Calu3 (cell line): ENCODE data around the gene FBXW7. TPM values are rescaled to one million over a fixed set of nuclear protein-coding genes. Genes with fewer than 3 reads are reported as not detected.

Experiments used
- BruUV-seq: library from RNA; stranded (reverse); fragments of 400-500 nt; replicated peaks from 2 replicates; lab custom pipeline; 2021; lab: Mats Ljungman, UMichigan
- CTCF ChIA-PET: fragments of 300-600 bp; sonication (Branson Sonifier 250); formaldehyde crosslinking; loops from one replicate; lab custom pipeline; 2022; ENCODE audit warnings: antibody characterized with exemption; lab: Charles Lee
- DNase-seq: peaks from one replicate; pipeline ENCODE4 v3.0.0; 2022
- H3K27ac Mint-ChIP-seq: one replicate; pipeline ENCODE4 v1.8.0; 2022; ENCODE audit warnings: mixed read lengths; ENCODE audit not compliant: unreplicated experiment
- H3K27me3 Mint-ChIP-seq: one replicate; pipeline ENCODE4 v1.8.0; 2022; ENCODE audit warnings: mixed read lengths; ENCODE audit not compliant: unreplicated experiment
- H3K36me3 Mint-ChIP-seq: one replicate; pipeline ENCODE4 v1.8.0; 2022; ENCODE audit warnings: mild to moderate bottlenecking, moderate library complexity, mixed read lengths; ENCODE audit not compliant: insufficient read depth, unreplicated experiment
- H3K4me1 Mint-ChIP-seq: one replicate; pipeline ENCODE4 v1.8.0; 2022; ENCODE audit warnings: mild to moderate bottlenecking, low read depth, mixed read lengths; ENCODE audit not compliant: unreplicated experiment
- H3K4me3 Mint-ChIP-seq: one replicate; pipeline ENCODE4 v1.8.0; 2022; ENCODE audit warnings: mild to moderate bottlenecking, low read depth, moderate library complexity, mixed read lengths; ENCODE audit not compliant: unreplicated experiment
- H3K9me3 Mint-ChIP-seq: one replicate; pipeline ENCODE4 v1.8.0; 2022; ENCODE audit warnings: low read depth, mixed read lengths; ENCODE audit not compliant: unreplicated experiment
- CTCF ChIP-seq: fragments of 200-600 bp; IDR thresholded peaks from one replicate; pipeline ENCODE4 v1.8.0; 2022; ENCODE audit warnings: antibody characterized with exemption; ENCODE audit not compliant: unreplicated experiment
- intact Hi-C: fragments of 100-400 bp; cut with micrococcal nuclease; formaldehyde crosslinking; loops from one replicate; pipeline ENCODE4 v1.10.0; 2022; ENCODE audit not compliant: unreplicated experiment
- total RNA-seq: library from RNA; stranded (reverse); gene quantifications from 2 replicates; pipeline ENCODE4 v1.2.3, GENCODE V29; 2022

Gene FBXW7
- total RNA-seq, 1 experiment from 2014 or later = 38.7 TPM

GRCh38 chr4:152499344-152499743, 36.5 kb downstream of the FBXW7 start:
- intact Hi-C loops = no loop called here
- no peaks in the 10 kb centered on the region for H3K36me3 Mint-ChIP-seq
- H3K27me3 Mint-ChIP-seq = no peaks in the 10 kb centered on the region
- no peak overlapping the region for H3K27ac Mint-ChIP-seq
- no peak for DNase-seq
- no peak overlapping the region for H3K4me3 Mint-ChIP-seq
- CTCF ChIA-PET = interaction anchor here (0.5 to 1.1 kb wide), 5 partner anchors 9 to 60 kb away, joined by 3 read pairs; no protein-coding TSS in a partner anchor
- no peak for TF ChIP-seq CTCF
- no TSS peak for BruUV-seq
- no peaks in the 10 kb centered on the region for H3K9me3 Mint-ChIP-seq
- H3K4me1 Mint-ChIP-seq = peaks cover 17% of the 10 kb centered on the region

GRCh38 chr4:152494020-152494419, 41.9 kb downstream of the FBXW7 start:
- Mint-ChIP-seq H3K27ac (no peak overlapping the region), H3K4me1 (peaks cover 30% of the 10 kb centered on the region), H3K36me3 (no peaks in the 10 kb centered on the region), H3K27me3 (no peaks in the 10 kb centered on the region), H3K9me3 (no peaks in the 10 kb centered on the region), H3K4me3 (no peak overlapping the region)
- TF ChIP-seq CTCF = no peak
- intact Hi-C loops = no loop called here
- no TSS peak for BruUV-seq
- no peak for DNase-seq
- CTCF ChIA-PET = no interaction called here

- no peaks in the 10 kb centered on the region for H3K9me3 Mint-ChIP-seq
- H3K4me3 Mint-ChIP-seq = no peak overlapping the region
- intact Hi-C loops = no loop called here
- DNase-seq = no peak
- CTCF ChIA-PET = no interaction called here
- H3K36me3 Mint-ChIP-seq = no peaks in the 10 kb centered on the region
- H3K4me1 Mint-ChIP-seq = peaks cover 18% of the 10 kb centered on the region
- TF ChIP-seq CTCF = no peak
- no peaks in the 10 kb centered on the region for H3K27me3 Mint-ChIP-seq
- BruUV-seq = no TSS peak
- no peak overlapping the region for H3K27ac Mint-ChIP-seq
These were observed 47.6 kb downstream of the FBXW7 start for GRCh38 chr4:152488246-152488645.

GRCh38 chr4:152486429-152487389, 49.2 kb downstream of the FBXW7 start:
- Mint-ChIP-seq H3K36me3 (no peaks in the 10 kb centered on the region), H3K9me3 (no peaks in the 10 kb centered on the region), H3K27me3 (no peaks in the 10 kb centered on the region), H3K4me3 (peak overlapping the region; percentile 24), H3K4me1 (peaks cover 18% of the 10 kb centered on the region), H3K27ac (peak overlapping the region; percentile 78)
- no peak for DNase-seq
- no peak for TF ChIP-seq CTCF
- intact Hi-C loops = no loop called here
- CTCF ChIA-PET = interaction anchor here (0.9 to 1.3 kb wide), 3 partner anchors 11 to 15 kb away, joined by 3 to 4 read pairs (median 4); no protein-coding TSS in a partner anchor
- no TSS peak for BruUV-seq
